IPS DF 6.9 (cell line): ENCODE data around the gene RMRP.

Experiments used
- DNase-seq: peaks from one replicate; pipeline ENCODE4 v3.0.0-alpha.2; 2013; ENCODE audit warnings: low read depth, low spot score
- H3K27ac ChIP-seq: one replicate; pipeline ENCODE4 v1.5.1; 2013; ENCODE audit warnings: low read length, control low read depth
- H3K27me3 ChIP-seq: 2 replicates; pipeline ENCODE4 v1.6.1; 2013; ENCODE audit warnings: mild to moderate bottlenecking, low read length; ENCODE audit not compliant: control insufficient read depth, insufficient read depth
- H3K36me3 ChIP-seq: 2 replicates; pipeline ENCODE4 v1.6.1; 2013; ENCODE audit warnings: low read length; ENCODE audit not compliant: control insufficient read depth, insufficient read depth
- H3K4me1 ChIP-seq: 2 replicates; pipeline ENCODE4 v1.6.1; 2013; ENCODE audit warnings: low read length; ENCODE audit not compliant: control insufficient read depth, insufficient read depth
- H3K4me3 ChIP-seq: 2 replicates; pipeline ENCODE4 v1.5.1; 2013; ENCODE audit warnings: mild to moderate bottlenecking, low read length
- H3K9me3 ChIP-seq: 2 replicates; pipeline ENCODE4 v1.6.1; 2013; ENCODE audit warnings: low read length, inconsistent platforms; ENCODE audit not compliant: control insufficient read depth, insufficient read depth
- WGBS: extraction: QIAGEN DNeasy Blood & Tissue Kit; methylation state at CpG from one replicate; pipeline ENCODE4 v1.1.7; 2013; ENCODE audit warnings: mixed read lengths, missing lambda C conversion rate; ENCODE audit not compliant: insufficient read length, insufficient coverage; 5-methylcytosine and 5-hydroxymethylcytosine counted together

The RMRP gene

GRCh38 chr9:35679766-35680330 lies 22.0 kb upstream of the RMRP start:
- peaks cover 25% of the 10 kb centered on the region for H3K36me3 ChIP-seq
- H3K4me3 ChIP-seq: no peak overlapping the region
- H3K4me1 ChIP-seq: peaks cover 1% of the 10 kb centered on the region; the same call in 1 of the 2 replicates
- no peak overlapping the region for H3K27ac ChIP-seq
- no peaks in the 10 kb centered on the region for H3K9me3 ChIP-seq
- DNase-seq: no peak
- no CpG with 5 or more reads among the region's 8 CpGs for WGBS
- no peaks in the 10 kb centered on the region for H3K27me3 ChIP-seq

GRCh38 chr9:35679091-35679490 lies 21.3 kb upstream of the RMRP start:
- Histone ChIP-seq H3K4me3 (no peak overlapping the region), H3K9me3 (no peaks in the 10 kb centered on the region), H3K36me3 (peaks cover 20% of the 10 kb centered on the region), H3K27me3 (no peaks in the 10 kb centered on the region; the same call in 1 of the 2 replicates), H3K27ac (no peak overlapping the region), H3K4me1 (peaks cover 1% of the 10 kb centered on the region; the same call in 1 of the 2 replicates)
- no peak for DNase-seq
- WGBS: no CpG with 5 or more reads among the region's 5 CpGs

DNA sequence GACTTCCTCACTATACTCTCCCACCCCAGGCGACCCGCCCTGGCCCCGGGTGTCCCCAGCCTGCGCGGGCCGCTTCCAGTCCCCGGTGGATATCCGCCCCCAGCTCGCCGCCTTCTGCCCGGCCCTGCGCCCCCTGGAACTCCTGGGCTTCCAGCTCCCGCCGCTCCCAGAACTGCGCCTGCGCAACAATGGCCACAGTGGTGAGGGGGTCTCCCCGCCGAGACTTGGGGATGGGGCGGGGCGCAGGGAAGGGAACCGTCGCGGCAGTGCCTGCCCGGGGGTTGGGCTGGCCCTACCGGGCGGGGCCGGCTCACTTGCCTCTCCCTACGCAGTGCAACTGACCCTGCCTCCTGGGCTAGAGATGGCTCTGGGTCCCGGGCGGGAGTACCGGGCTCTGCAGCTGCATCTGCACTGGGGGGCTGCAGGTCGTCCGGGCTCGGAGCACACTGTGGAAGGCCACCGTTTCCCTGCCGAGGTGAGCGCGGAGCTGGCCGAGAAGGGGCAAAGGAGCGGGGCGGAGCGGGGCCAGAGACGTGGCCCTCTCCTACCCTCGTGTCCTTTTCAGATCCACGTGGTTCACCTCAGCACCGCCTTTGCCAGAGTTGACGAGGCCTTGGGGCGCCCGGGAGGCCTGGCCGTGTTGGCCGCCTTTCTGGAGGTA lies 18.0 kb upstream of the RMRP start:
- Histone ChIP-seq H3K36me3 (no peaks in the 10 kb centered on the region), H3K27ac (no peak overlapping the region), H3K4me3 (peak overlapping the region; percentile 27; the same call in 1 of the 2 replicates), H3K27me3 (no peaks in the 10 kb centered on the region; the same call in 1 of the 2 replicates), H3K9me3 (no peaks in the 10 kb centered on the region), H3K4me1 (peaks cover 1% of the 10 kb centered on the region; the same call in 1 of the 2 replicates)
- DNase-seq: no peak
- WGBS: no CpG with 5 or more reads among the region's 51 CpGs

- Histone ChIP-seq H3K27me3 (no peaks in the 10 kb centered on the region; the same call in 1 of the 2 replicates), H3K27ac (no peak overlapping the region), H3K36me3 (no peaks in the 10 kb centered on the region), H3K9me3 (no peaks in the 10 kb centered on the region), H3K4me1 (no peaks in the 10 kb centered on the region; the same call in 1 of the 2 replicates), H3K4me3 (peak overlapping the region; percentile 27; the same call in 1 of the 2 replicates)
- no peak for DNase-seq
- no CpG with 5 or more reads among the region's 13 CpGs for WGBS
Measured at GRCh38 chr9:35675204-35675603, 17.4 kb upstream of the RMRP start.

DNA sequence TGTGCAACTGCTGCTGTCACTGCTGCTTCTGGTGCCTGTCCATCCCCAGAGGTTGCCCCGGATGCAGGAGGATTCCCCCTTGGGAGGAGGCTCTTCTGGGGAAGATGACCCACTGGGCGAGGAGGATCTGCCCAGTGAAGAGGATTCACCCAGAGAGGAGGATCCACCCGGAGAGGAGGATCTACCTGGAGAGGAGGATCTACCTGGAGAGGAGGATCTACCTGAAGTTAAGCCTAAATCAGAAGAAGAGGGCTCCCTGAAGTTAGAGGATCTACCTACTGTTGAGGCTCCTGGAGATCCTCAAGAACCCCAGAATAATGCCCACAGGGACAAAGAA lies 16.2 kb upstream of the RMRP start:
- H3K4me1 ChIP-seq: no peaks in the 10 kb centered on the region; the same call in 1 of the 2 replicates
- no peaks in the 10 kb centered on the region; the same call in 1 of the 2 replicates for H3K27me3 ChIP-seq
- WGBS: no CpG with 5 or more reads among the region's 3 CpGs
- no peaks in the 10 kb centered on the region for H3K36me3 ChIP-seq
- H3K27ac ChIP-seq: no peak overlapping the region
- no peaks in the 10 kb centered on the region for H3K9me3 ChIP-seq
- H3K4me3 ChIP-seq: no peak overlapping the region
- no peak for DNase-seq

DNA sequence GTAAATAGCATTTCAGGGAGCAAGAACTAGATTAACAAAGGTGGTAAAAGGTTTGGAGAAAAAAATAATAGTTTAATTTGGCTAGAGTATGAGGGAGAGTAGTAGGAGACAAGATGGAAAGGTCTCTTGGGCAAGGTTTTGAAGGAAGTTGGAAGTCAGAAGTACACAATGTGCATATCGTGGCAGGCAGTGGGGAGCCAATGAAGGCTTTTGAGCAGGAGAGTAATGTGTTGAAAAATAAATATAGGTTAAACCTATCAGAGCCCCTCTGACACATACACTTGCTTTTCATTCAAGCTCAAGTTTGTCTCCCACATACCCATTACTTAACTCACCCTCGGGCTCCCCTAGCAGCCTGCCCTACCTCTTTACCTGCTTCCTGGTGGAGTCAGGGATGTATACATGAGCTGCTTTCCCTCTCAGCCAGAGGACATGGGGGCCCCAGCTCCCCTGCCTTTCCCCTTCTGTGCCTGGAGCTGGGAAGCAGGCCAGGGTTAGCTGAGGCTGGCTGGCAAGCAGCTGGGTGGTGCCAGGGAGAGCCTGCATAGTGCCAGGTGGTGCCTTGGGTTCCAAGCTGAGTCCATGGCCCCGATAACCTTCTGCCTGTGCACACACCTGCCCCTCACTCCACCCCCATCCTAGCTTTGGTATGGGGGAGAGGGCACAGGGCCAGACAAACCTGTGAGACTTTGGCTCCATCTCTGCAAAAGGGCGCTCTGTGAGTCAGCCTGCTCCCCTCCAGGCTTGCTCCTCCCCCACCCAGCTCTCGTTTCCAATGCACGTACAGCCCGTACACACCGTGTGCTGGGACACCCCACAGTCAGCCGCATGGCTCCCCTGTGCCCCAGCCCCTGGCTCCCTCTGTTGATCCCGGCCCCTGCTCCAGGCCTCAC lies 15.6 kb upstream of the RMRP start, which contains the start of gene CA9:
Gene CA9 (plus strand): TSS at position 797 of the 893 bp plus-strand sequence. CDS start 32 bp downstream, at position 829.
- no peak within 1 kb of the TSS for H3K27ac ChIP-seq
- DNase-seq: no peak
- no peaks in the 10 kb centered on the region; the same call in 1 of the 2 replicates for H3K4me1 ChIP-seq
- H3K27me3 ChIP-seq: no peaks in the 10 kb centered on the region; the same call in 1 of the 2 replicates
- no CpG with 5 or more reads among the region's 10 CpGs for WGBS
- no peaks in the 10 kb centered on the region for H3K36me3 ChIP-seq
- no peak within 1 kb of the TSS for H3K4me3 ChIP-seq
- no peaks in the 10 kb centered on the region for H3K9me3 ChIP-seq

GRCh38 chr9:35669331-35670145 lies 11.7 kb upstream of the RMRP start:
- Histone ChIP-seq H3K36me3 (no peaks in the 10 kb centered on the region), H3K27ac (no peak overlapping the region), H3K4me3 (no peak overlapping the region), H3K4me1 (no peaks in the 10 kb centered on the region), H3K27me3 (no peaks in the 10 kb centered on the region; the same call in 1 of the 2 replicates), H3K9me3 (no peaks in the 10 kb centered on the region)
- no CpG with 5 or more reads among the region's 6 CpGs for WGBS
- DNase-seq: no peak

DNA sequence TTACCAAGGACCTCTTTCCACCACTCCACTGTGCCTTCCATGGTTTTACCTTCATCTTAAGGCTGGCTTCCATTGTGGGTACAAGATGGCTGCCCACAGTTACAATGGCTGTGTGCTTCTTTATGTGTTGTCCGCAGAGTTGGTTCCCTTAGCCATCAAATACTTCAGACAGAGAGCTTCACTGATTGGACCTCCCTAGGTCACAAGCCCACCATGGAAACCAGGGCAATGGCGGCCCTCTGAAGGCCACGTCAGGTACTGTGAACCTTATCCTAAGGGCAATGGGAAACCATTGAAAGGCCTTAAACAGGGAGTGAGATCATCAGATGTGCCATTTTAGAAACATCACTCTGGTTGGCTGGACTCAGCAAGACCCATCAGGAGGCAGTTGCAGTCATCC lies 10.1 kb upstream of the RMRP start:
- Histone ChIP-seq H3K36me3 (no peaks in the 10 kb centered on the region), H3K27ac (no peak overlapping the region), H3K27me3 (no peaks in the 10 kb centered on the region), H3K4me1 (no peaks in the 10 kb centered on the region), H3K9me3 (no peaks in the 10 kb centered on the region), H3K4me3 (no peak overlapping the region)
- DNase-seq: no peak
- WGBS: no CpG with 5 or more reads among the region's 3 CpGs

DNA sequence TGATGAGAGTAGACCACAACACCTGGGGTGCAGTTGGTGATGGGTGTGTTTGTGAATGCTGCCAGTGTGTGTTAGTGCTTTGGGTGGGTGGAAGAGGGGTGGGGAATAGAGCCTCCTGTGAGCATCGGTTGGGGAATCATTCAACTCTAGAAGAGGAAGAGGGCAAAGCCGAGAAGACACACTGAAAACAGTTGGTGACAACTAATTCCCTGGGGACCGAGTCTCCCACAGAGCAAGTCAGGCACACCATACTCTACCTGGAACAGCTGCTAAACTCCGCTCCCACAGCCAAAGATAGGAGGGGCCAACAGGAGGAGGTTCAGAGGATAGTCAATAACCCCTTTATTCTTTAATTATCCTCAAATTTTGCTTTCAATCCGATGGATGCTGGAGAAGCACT lies 8.7 kb upstream of the RMRP start:
- Histone ChIP-seq H3K27ac (no peak overlapping the region), H3K36me3 (no peaks in the 10 kb centered on the region), H3K9me3 (no peaks in the 10 kb centered on the region), H3K4me3 (no peak overlapping the region), H3K4me1 (no peaks in the 10 kb centered on the region), H3K27me3 (no peaks in the 10 kb centered on the region)
- DNase-seq: no peak
- no CpG with 5 or more reads among the region's 5 CpGs for WGBS

GRCh38 chr9:35666045-35666444 lies 8.2 kb upstream of the RMRP start:
- H3K9me3 ChIP-seq: no peaks in the 10 kb centered on the region
- H3K4me3 ChIP-seq: no peak overlapping the region
- no peaks in the 10 kb centered on the region for H3K4me1 ChIP-seq
- no peak overlapping the region for H3K27ac ChIP-seq
- no CpG with 5 or more reads among the region's 1 CpG for WGBS
- no peaks in the 10 kb centered on the region for H3K27me3 ChIP-seq
- H3K36me3 ChIP-seq: peaks cover under 1% of the 10 kb centered on the region
- no peak for DNase-seq
